Spleen (tissue), 11 donors: Measurements from ENCODE around the gene RAVER2. TPM values are rescaled to one million over a fixed set of nuclear protein-coding genes. Genes with fewer than 3 reads are reported as not detected.
A peak's percentile ranks its signal among the peaks of the same experiment; 100 is the strongest.
"Not testable (repeated sequence)": the region's sequence is repeated elsewhere in the genome, so short reads cannot be mapped to it uniquely, and the experiment has no call there.

Source experiments
- DNase-seq: peaks from one replicate; pipeline ENCODE4 v3.0.0-alpha.2; 2020
- H3K27ac ChIP-seq, 8 donors: fragments of 200-600 bp; sonication (generic) in 7 of 8; 1 replicate in 4 of 8; 2 replicates in 4 of 8; pipeline versions ENCODE4 v1.5.0 to v1.8.0; 2016 to 2021; ENCODE audit warnings: inconsistent platforms in 4 of 8, mild to moderate bottlenecking in 4 of 8, moderate library complexity in 1 of 8
- H3K27me3 ChIP-seq, 7 donors: fragments of 200-600 bp; sonication (generic) in 6 of 7; replicated peaks in 1 of 7; 1 replicate in 4 of 7; 2 replicates in 3 of 7; pipeline versions ENCODE4 v1.5.0 to v1.8.0; 2016 to 2021; ENCODE audit warnings: inconsistent platforms in 3 of 7, mild to moderate bottlenecking in 1 of 7
- H3K36me3 ChIP-seq, 6 donors: fragments of 200-600 bp; sonication (generic) in 5 of 6; 1 replicate in 4 of 6; 2 replicates in 2 of 6; pipeline versions ENCODE4 v1.5.0 to v1.8.0; 2016 to 2021; ENCODE audit warnings: inconsistent platforms in 2 of 6
- H3K4me1 ChIP-seq, 6 donors: fragments of 200-600 bp; sonication (generic) in 5 of 6; 1 replicate in 3 of 6; 2 replicates in 3 of 6; pipeline versions ENCODE4 v1.5.0 to v1.8.0; 2016 to 2021; ENCODE audit warnings: inconsistent platforms in 3 of 6
- H3K4me3 ChIP-seq, 8 donors: fragments of 200-600 bp; sonication (generic) in 7 of 8; 1 replicate in 4 of 8; 2 replicates in 4 of 8; pipeline versions ENCODE4 v1.5.0 to v1.8.0; 2016 to 2021; ENCODE audit warnings: inconsistent platforms in 4 of 8, mild to moderate bottlenecking in 4 of 8, moderate library complexity in 2 of 8
- H3K9me3 ChIP-seq, 8 donors: fragments of 200-600 bp; sonication (generic) in 7 of 8; 1 replicate in 4 of 8; 2 replicates in 4 of 8; pipeline versions ENCODE4 v1.5.0 to v1.8.0; 2016 to 2021; ENCODE audit warnings: inconsistent platforms in 4 of 8
- POLR2A ChIP-seq, 3 donors: fragments of 450-650 bp; IDR thresholded peaks; one replicate each; pipeline ENCODE4 v1.5.1; 2017; ENCODE audit warnings: antibody characterized with exemption in 3 of 3, mild to moderate bottlenecking in 1 of 3
- POLR2AphosphoS5 ChIP-seq, 3 donors: sonication (generic); formaldehyde crosslinking; IDR thresholded peaks; one replicate each; pipeline ENCODE4 v1.5.1; 2017; ENCODE audit warnings: antibody characterized with exemption in 3 of 3
- WGBS, 5 donors: extraction: QIAGEN DNeasy Blood & Tissue Kit in 3 of 5; methylation state at CpG; one replicate each; pipeline versions ENCODE4 v1.1.5 to v1.1.7; 2013 to 2018; 5-methylcytosine and 5-hydroxymethylcytosine counted together
- intact Hi-C: fragments of 100-400 bp; cut with DNase I; formaldehyde crosslinking; loops from one replicate; pipeline ENCODE4 v1.15.0; 2023; ENCODE audit warnings: low total_unique reads
- polyA plus RNA-seq, 3 donors: library from polyadenylated mRNA; stranded (reverse); fragments of 200-250 nt; gene quantifications; one replicate each; pipeline ENCODE4 v1.2.1, GENCODE V29; 2013
- total RNA-seq, 7 donors: library from RNA; depleted of rRNA in 3 of 7; stranded (reverse); fragments of >200 nt in 3 of 7; fragmentation: NEBNext Ultra II Directional in 4 of 7; extraction: Animal tissue kit (Norgen Biotek cat#: 25700) in 4 of 7; gene quantifications; one replicate each; pipeline versions ENCODE4 v1.1.0 to v1.2.1, GENCODE V29; 2016 to 2021
- TF ChIP-seq, protein P1 (sequence below), 11 experiments: fragments of 200-600 bp in 7 of 11; fragments of 450-650 bp in 4 of 11; sonication (generic) in 4 of 11; IDR thresholded peaks in 8 of 11; conservative IDR thresholded peaks in 3 of 11; 1 replicate in 7 of 11; 2 replicates in 4 of 11; pipeline versions ENCODE4 v1.4.0 to v1.8.0; 2016 to 2021; ENCODE audit warnings: antibody characterized with exemption in 11 of 11, inconsistent platforms in 4 of 11, mild to moderate bottlenecking in 1 of 11
- donor health status: healthy with polysubstance abuse.
- donor health status: DM: no; HTN: no; CAD: no; lungs with moderate emphysema.
- donor health status: DM: no; HTN: no; CAD: no.
- donor health status: Bipolar disorder and iron deficiency.
- donor health status: healthy.
- donor health status: DM: no; HTN: no; CAD: no.
- donor health status: DM: yes; HTN: yes; CAD: no.

RAVER2 gene
- total and polyA plus RNA-seq, 10 donors: 1.8 to 14.1 (median 7.7) TPM

DNA sequence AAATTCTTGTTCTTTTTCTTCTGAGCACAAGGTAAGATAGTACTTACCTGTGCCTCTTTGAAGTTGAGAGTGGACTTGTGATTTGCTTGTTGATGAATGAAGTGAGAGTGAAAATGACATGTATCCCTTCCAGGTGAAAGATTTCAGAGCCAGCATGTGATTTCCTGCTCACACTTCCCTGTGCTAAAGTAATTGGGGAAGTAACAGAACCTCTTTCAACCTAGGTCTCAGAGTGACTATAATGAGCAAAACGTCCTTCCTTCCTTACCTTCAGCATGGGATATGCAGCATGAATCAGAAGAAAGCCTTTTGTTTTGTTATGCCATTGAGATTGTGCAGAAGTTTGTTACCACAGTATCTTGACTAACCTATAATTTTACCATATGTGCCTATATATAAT is 24.6 kb downstream of the RAVER2 start:
- Histone ChIP-seq H3K4me3 (no peak overlapping the region), H3K9me3 (peaks cover 0 to 17% (median 8%) of the 10 kb centered on the region in 8 donors), H3K27ac (no peak overlapping the region), H3K36me3 (no peaks in the 10 kb centered on the region), H3K4me1 (peaks cover 0 to 10% (median 0%) of the 10 kb centered on the region in 6 donors), H3K27me3 (no peaks in the 10 kb centered on the region)
- TF ChIP-seq POLR2A (IDR thresholded peaks at IDR 0.05) (no peak), POLR2AphosphoS5 (IDR thresholded peaks at IDR 0.05) (no peak)
- TF ChIP-seq, protein P1, sequence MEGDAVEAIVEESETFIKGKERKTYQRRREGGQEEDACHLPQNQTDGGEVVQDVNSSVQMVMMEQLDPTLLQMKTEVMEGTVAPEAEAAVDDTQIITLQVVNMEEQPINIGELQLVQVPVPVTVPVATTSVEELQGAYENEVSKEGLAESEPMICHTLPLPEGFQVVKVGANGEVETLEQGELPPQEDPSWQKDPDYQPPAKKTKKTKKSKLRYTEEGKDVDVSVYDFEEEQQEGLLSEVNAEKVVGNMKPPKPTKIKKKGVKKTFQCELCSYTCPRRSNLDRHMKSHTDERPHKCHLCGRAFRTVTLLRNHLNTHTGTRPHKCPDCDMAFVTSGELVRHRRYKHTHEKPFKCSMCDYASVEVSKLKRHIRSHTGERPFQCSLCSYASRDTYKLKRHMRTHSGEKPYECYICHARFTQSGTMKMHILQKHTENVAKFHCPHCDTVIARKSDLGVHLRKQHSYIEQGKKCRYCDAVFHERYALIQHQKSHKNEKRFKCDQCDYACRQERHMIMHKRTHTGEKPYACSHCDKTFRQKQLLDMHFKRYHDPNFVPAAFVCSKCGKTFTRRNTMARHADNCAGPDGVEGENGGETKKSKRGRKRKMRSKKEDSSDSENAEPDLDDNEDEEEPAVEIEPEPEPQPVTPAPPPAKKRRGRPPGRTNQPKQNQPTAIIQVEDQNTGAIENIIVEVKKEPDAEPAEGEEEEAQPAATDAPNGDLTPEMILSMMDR (IDR thresholded peaks at IDR 0.05 in 8 of 11, conservative IDR thresholded peaks at IDR 0.05 in 3 of 11): no peak
- intact Hi-C loops: no loop called here
- WGBS, 5 donors: 21 to 33% (median 29%) methylated on average over 1 of the region's 1 CpG
- DNase-seq: no peak

DNA sequence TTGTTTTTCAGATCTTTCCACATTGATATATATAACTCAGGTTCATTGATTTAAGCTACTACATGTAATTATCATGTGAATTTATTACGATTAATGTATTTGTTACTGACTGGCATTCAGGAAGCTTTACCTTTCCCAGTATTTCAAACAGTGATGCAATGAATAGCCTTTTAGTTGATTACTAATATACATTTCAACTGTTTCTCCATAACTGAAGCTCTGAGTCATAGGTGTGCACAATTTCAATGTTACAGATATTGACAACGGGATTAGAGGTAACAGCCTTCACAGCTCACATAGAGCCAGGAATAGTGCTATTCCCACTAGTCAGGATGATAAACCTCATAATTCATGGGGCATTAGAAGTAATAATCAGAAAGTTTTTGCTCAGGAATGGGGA is 25.1 kb downstream of the RAVER2 start:
- WGBS, 5 donors: 92 to 98% (median 97%) methylated on average over 2 of the region's 2 CpGs

GRCh38 chr1:64773306-64773705 is 28.4 kb downstream of the RAVER2 start:
- 89 to 99% (median 96%) methylated on average over 3 of the region's 3 CpGs for whole genome bisulfite sequencing, 5 donors
- intact Hi-C loops, H3K4me3 ChIP-seq, H3K36me3 ChIP-seq, DNase-seq, H3K27me3 ChIP-seq, H3K27ac ChIP-seq: not testable (repeated sequence)
- Histone ChIP-seq H3K4me1 (peaks cover 0 to 10% (median 0%) of the 10 kb centered on the region in 6 donors), H3K9me3 (peaks cover 0 to 17% (median 8%) of the 10 kb centered on the region in 8 donors)

More for the DNA sequence above, 25.1 kb downstream of the RAVER2 start:
- TF ChIP-seq POLR2A (IDR thresholded peaks at IDR 0.05) (no peak), POLR2AphosphoS5 (IDR thresholded peaks at IDR 0.05) (no peak)
- TF ChIP-seq, protein P1 (IDR thresholded peaks at IDR 0.05 in 8 of 11, conservative IDR thresholded peaks at IDR 0.05 in 3 of 11): no peak
- peaks cover 0 to 17% (median 8%) of the 10 kb centered on the region in 8 donors for H3K9me3 ChIP-seq
- DNase-seq: no peak
- no peaks in the 10 kb centered on the region for H3K36me3 ChIP-seq
- intact Hi-C loops: no loop called here
- peaks cover 0 to 10% (median 0%) of the 10 kb centered on the region in 6 donors for H3K4me1 ChIP-seq
- H3K27me3 ChIP-seq: no peaks in the 10 kb centered on the region
- no peak overlapping the region for H3K4me3 ChIP-seq
- H3K27ac ChIP-seq: no peak overlapping the region

GRCh38 chr1:64775113-64775512 is 30.2 kb downstream of the RAVER2 start:
- WGBS, 5 donors: 39 to 57% (median 51%) methylated on average over 3 of the region's 3 CpGs

GRCh38 chr1:64782044-64782443 is 37.2 kb downstream of the RAVER2 start:
- H3K27ac ChIP-seq, H3K9me3 ChIP-seq, H3K27me3 ChIP-seq, H3K4me3 ChIP-seq, DNase-seq, H3K4me1 ChIP-seq, intact Hi-C loops: not testable (repeated sequence)
- 86 to 94% (median 89%) methylated on average over 6 of the region's 6 CpGs for WGBS, 5 donors
- peaks cover 0 to 25% (median 0%) of the 10 kb centered on the region in 6 donors for H3K36me3 ChIP-seq

More at GRCh38 chr1:64775113-64775512, 30.2 kb downstream of the RAVER2 start:
- Histone ChIP-seq H3K27ac (peak overlapping the region in 1 of 8 donors; percentile 4), H3K9me3 (peaks cover 0 to 16% (median 8%) of the 10 kb centered on the region in 8 donors), H3K36me3 (peaks cover 0 to 6% (median 0%) of the 10 kb centered on the region in 6 donors), H3K4me3 (no peak overlapping the region), H3K4me1 (no peaks in the 10 kb centered on the region), H3K27me3 (no peaks in the 10 kb centered on the region)
- intact Hi-C loops: no loop called here
- TF ChIP-seq POLR2A (IDR thresholded peaks at IDR 0.05): no peak
- TF ChIP-seq, protein P1 (IDR thresholded peaks at IDR 0.05 in 8 of 11, conservative IDR thresholded peaks at IDR 0.05 in 3 of 11): no peak
- DNase-seq: no peak

- H3K9me3 ChIP-seq, H3K27ac ChIP-seq, H3K4me1 ChIP-seq, H3K27me3 ChIP-seq, H3K4me3 ChIP-seq, DNase-seq, intact Hi-C loops: not testable (repeated sequence)
- H3K36me3 ChIP-seq: peaks cover 0 to 23% (median 0%) of the 10 kb centered on the region in 6 donors
- WGBS, 5 donors: 85 to 100% (median 93%) methylated on average over 5 of the region's 5 CpGs
Observed at GRCh38 chr1:64782848-64783247, 38.0 kb downstream of the RAVER2 start.
